H1 (cell line): ENCODE data around the gene SOX13. TPM values are rescaled to one million over a fixed set of nuclear protein-coding genes. Genes with fewer than 3 reads are reported as not detected.

Experiments
- ATF2 ChIP-seq: IDR thresholded peaks from 2 replicates; pipeline ENCODE4 v1.6.1; 2012; ENCODE audit warnings: low read length, inconsistent platforms
- polyA plus RNA-seq, 7 experiments: library from polyadenylated mRNA; depleted of rRNA in 3 of 7; stranded (reverse) in 5 of 7; unstranded in 2 of 7; fragments of >200 nt in 5 of 7; fragments of 200-250 nt in 2 of 7; gene quantifications; 1 replicate in 5 of 7; 2 replicates in 1 of 7; 4 replicates in 1 of 7; pipeline versions ENCODE4 v1.2.1 to v1.2.3, GENCODE V29; 2011 to 2013; ENCODE audit warnings: missing spikeins in 2 of 7, mixed read lengths in 2 of 7
- total RNA-seq: library from RNA; stranded (reverse); fragmentation: NEBNext Ultra II Directional; extraction: Animal tissue kit (Norgen Biotek cat#: 25700); gene quantifications from 2 replicates; pipeline ENCODE4 v1.2.1, GENCODE V29; 2021

Gene SOX13
- total and polyA plus RNA-seq, 2 of the 8 experiments (the other 6 are each of a cell fraction or from before 2014, with no cell fraction given) = 113 to 173 TPM

GRCh38 chr1:204043680-204044079 is 29.2 kb upstream of the SOX13 start (continued):
- TF ChIP-seq ATF2 = no peak
